SK-N-SH treated with all-trans-retinoic acid at 6 μM for 48 hours (cell line): ENCODE data around the gene GPC3.

ENCODE experiments used
- ATAC-seq: fragments of 200-7000 bp; cut with Tn5 transposase; 3 replicates; pipeline ENCODE4 v1.9.1; 2020; ENCODE audit warnings: mild to moderate bottlenecking, moderate library complexity
- ARNTL ChIP-seq: fragments of 450-650 bp; formaldehyde crosslinking; IDR thresholded peaks from 2 replicates; pipeline ENCODE4 v1.5.0; 2020; ENCODE audit warnings: low read depth, mild to moderate bottlenecking, moderate library complexity, borderline replicate concordance
- CSDC2 ChIP-seq: fragments of 250-450 bp; sonication (Bioruptor Pico); IDR thresholded peaks from 2 replicates; pipeline ENCODE4 v1.5.0; 2020; ENCODE audit warnings: mild to moderate bottlenecking, moderate library complexity
- ESRRG ChIP-seq: fragments of 250-450 bp; sonication (Bioruptor Pico); IDR thresholded peaks from 2 replicates; pipeline ENCODE4 v1.6.1; 2021; ENCODE audit warnings: mild to moderate bottlenecking
- GLIS3 ChIP-seq: fragments of 250-450 bp; sonication (Bioruptor Pico); IDR thresholded peaks from 2 replicates; pipeline ENCODE4 v1.5.0; 2020; ENCODE audit warnings: mild to moderate bottlenecking, moderate library complexity
- ISL1 ChIP-seq: fragments of 250-450 bp; sonication (Bioruptor Pico); IDR thresholded peaks from 2 replicates; pipeline ENCODE4 v2.1.2; 2022; ENCODE audit warnings: mild to moderate bottlenecking, moderate library complexity
- PPARA ChIP-seq: fragments of 250-450 bp; sonication (Bioruptor Pico); IDR thresholded peaks from 2 replicates; pipeline ENCODE4 v1.5.0; 2020; ENCODE audit warnings: mild to moderate bottlenecking, borderline replicate concordance
- RARB ChIP-seq: fragments of 250-450 bp; sonication (Bioruptor Pico); IDR thresholded peaks from 2 replicates; pipeline ENCODE4 v1.8.0; 2021; ENCODE audit warnings: mild to moderate bottlenecking, moderate library complexity
- SNAI2 ChIP-seq: fragments of 250-450 bp; sonication (Bioruptor Pico); IDR thresholded peaks from 2 replicates; pipeline ENCODE4 v1.5.0; 2020; ENCODE audit warnings: mild to moderate bottlenecking, moderate library complexity
- TCF4 ChIP-seq: fragments of 250-450 bp; sonication (Bioruptor Pico); IDR thresholded peaks from 2 replicates; pipeline ENCODE4 v1.8.0; 2021; ENCODE audit warnings: mild to moderate bottlenecking, moderate library complexity, borderline replicate concordance
- TOX ChIP-seq: fragments of 250-450 bp; sonication (Bioruptor Pico); IDR thresholded peaks from 2 replicates; pipeline ENCODE4 v1.8.0; 2021; ENCODE audit warnings: mild to moderate bottlenecking, moderate library complexity, borderline replicate concordance
- ZC3H10 ChIP-seq: fragments of 250-450 bp; sonication (Bioruptor Pico); IDR thresholded peaks from 2 replicates; pipeline ENCODE4 v1.5.1; 2021; ENCODE audit warnings: mild to moderate bottlenecking, moderate library complexity
- ZFP3 ChIP-seq: fragments of 250-450 bp; sonication (Bioruptor Pico); IDR thresholded peaks from 2 replicates; pipeline ENCODE4 v1.5.0; 2020; ENCODE audit warnings: mild to moderate bottlenecking, moderate library complexity
- ZFP30 ChIP-seq: fragments of 450-650 bp; formaldehyde crosslinking; IDR thresholded peaks from 2 replicates; pipeline ENCODE4 v1.5.0; 2022; ENCODE audit warnings: mild to moderate bottlenecking, moderate library complexity
- ZNF565 ChIP-seq: fragments of 450-650 bp; formaldehyde crosslinking; conservative IDR thresholded peaks from 2 replicates; pipeline ENCODE4 v1.5.0; 2020; ENCODE audit warnings: low read depth, mild to moderate bottlenecking, moderate library complexity
- ZNF70 ChIP-seq: fragments of 450-650 bp; formaldehyde crosslinking; IDR thresholded peaks from 2 replicates; pipeline ENCODE4 v1.5.0; 2020; ENCODE audit warnings: mild to moderate bottlenecking, moderate library complexity
- TF ChIP-seq, protein P1 (sequence below): fragments of 250-450 bp; sonication (Bioruptor Pico); IDR thresholded peaks from 2 replicates; pipeline ENCODE4 v1.8.0; 2021; ENCODE audit warnings: low read depth, mild to moderate bottlenecking, moderate library complexity, borderline replicate concordance
- TF ChIP-seq, protein P2 (sequence below): fragments of 250-450 bp; sonication (Bioruptor Pico); IDR thresholded peaks from 2 replicates; pipeline ENCODE4 v1.5.1; 2020; ENCODE audit warnings: low read depth, mild to moderate bottlenecking, moderate library complexity
- TF ChIP-seq, protein P3 (sequence below): fragments of 250-450 bp; sonication (Bioruptor Pico); IDR thresholded peaks from 2 replicates; pipeline ENCODE4 v1.5.1; 2021; ENCODE audit warnings: mild to moderate bottlenecking, moderate library complexity
- TF ChIP-seq, protein P4 (sequence below): fragments of 250-450 bp; sonication (Bioruptor Pico); IDR thresholded peaks from 2 replicates; pipeline ENCODE4 v1.5.0; 2020; ENCODE audit warnings: mild to moderate bottlenecking, moderate library complexity
- TF ChIP-seq, protein P5 (sequence below): fragments of 250-450 bp; sonication (Bioruptor Pico); IDR thresholded peaks from 2 replicates; pipeline ENCODE4 v1.8.0; 2020; ENCODE audit warnings: mild to moderate bottlenecking, moderate library complexity, borderline replicate concordance

Gene GPC3

DNA sequence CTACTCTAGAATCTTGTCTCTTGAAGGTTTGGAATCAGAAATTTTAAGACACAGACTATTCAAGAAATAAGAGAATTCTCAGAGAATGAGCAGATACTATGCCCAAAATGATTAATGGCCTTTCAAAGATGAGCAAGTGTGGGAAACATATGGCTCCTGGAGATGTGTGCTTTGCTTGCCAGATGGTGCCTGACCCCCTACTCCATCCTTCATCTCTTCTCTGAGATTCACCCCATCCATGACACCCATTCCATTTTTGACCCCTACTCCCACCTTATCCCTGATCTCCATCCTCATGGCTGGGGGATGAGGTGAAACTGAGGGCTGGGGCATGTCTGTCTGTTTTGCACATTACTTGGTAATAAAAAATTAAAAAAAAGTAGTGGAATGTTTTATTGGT, 75.5 kb downstream of the GPC3 start (continued):
- no peak for TF ChIP-seq ZFP30 (CRISPR knock-in tag)
- TF ChIP-seq, protein P1, sequence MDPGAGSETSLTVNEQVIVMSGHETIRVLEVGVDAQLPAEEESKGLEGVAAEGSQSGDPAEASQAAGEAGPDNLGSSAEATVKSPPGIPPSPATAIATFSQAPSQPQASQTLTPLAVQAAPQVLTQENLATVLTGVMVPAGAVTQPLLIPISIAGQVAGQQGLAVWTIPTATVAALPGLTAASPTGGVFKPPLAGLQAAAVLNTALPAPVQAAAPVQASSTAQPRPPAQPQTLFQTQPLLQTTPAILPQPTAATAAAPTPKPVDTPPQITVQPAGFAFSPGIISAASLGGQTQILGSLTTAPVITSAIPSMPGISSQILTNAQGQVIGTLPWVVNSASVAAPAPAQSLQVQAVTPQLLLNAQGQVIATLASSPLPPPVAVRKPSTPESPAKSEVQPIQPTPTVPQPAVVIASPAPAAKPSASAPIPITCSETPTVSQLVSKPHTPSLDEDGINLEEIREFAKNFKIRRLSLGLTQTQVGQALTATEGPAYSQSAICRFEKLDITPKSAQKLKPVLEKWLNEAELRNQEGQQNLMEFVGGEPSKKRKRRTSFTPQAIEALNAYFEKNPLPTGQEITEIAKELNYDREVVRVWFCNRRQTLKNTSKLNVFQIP, result no peak
- TF ChIP-seq PPARA (CRISPR knock-in tag), result no peak
- TF ChIP-seq ZNF70 (CRISPR knock-in tag), result no peak
- TF ChIP-seq, protein P2, sequence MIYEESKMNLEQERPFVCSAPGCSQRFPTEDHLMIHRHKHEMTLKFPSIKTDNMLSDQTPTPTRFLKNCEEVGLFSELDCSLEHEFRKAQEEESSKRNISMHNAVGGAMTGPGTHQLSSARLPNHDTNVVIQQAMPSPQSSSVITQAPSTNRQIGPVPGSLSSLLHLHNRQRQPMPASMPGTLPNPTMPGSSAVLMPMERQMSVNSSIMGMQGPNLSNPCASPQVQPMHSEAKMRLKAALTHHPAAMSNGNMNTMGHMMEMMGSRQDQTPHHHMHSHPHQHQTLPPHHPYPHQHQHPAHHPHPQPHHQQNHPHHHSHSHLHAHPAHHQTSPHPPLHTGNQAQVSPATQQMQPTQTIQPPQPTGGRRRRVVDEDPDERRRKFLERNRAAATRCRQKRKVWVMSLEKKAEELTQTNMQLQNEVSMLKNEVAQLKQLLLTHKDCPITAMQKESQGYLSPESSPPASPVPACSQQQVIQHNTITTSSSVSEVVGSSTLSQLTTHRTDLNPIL (CRISPR knock-in tag), result no peak
- no peak for TF ChIP-seq ZC3H10

DNA sequence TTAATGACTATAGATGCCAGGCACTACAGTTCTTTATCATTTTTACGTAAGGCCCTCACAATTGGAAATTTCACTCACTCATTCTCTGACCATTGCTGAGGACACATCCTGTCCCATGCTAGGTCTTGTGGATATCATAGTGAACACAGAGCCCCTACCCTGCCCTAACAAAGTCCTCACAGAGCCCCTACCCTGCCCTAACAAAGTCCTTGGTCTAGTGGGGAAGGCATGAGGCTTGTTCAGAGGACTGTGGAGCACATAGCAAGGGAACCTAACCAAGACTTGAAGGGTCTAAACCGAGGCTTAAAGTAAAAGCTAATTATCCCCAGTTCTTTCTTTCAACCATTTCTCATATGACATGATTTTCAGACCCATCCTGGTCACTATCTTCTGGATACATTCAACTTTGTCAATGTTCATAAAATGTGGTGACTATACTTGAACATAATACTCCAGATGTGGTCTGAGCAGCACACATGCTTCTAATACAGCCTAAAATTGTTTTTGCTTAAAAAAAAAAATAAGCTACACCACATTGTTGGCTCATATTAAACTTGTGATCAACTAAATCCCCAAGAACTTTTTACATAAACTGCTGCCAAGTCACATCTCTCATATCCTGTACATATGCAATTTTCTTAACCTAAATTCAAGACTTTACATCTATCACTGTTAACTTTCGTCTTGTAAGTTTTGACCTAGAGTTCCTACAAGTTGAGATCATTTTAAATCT, 77.0 kb downstream of the GPC3 start:
- TF ChIP-seq PPARA (CRISPR knock-in tag) (no peak), ZC3H10 (no peak)
- TF ChIP-seq, protein P3, sequence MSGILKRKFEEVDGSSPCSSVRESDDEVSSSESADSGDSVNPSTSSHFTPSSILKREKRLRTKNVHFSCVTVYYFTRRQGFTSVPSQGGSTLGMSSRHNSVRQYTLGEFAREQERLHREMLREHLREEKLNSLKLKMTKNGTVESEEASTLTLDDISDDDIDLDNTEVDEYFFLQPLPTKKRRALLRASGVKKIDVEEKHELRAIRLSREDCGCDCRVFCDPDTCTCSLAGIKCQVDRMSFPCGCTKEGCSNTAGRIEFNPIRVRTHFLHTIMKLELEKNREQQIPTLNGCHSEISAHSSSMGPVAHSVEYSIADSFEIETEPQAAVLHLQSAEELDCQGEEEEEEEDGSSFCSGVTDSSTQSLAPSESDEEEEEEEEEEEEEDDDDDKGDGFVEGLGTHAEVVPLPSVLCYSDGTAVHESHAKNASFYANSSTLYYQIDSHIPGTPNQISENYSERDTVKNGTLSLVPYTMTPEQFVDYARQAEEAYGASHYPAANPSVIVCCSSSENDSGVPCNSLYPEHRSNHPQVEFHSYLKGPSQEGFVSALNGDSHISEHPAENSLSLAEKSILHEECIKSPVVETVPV (CRISPR knock-in tag), result no peak
- TF ChIP-seq, all 23 proteins: peak for 0
- ATAC-seq, result no peak

DNA sequence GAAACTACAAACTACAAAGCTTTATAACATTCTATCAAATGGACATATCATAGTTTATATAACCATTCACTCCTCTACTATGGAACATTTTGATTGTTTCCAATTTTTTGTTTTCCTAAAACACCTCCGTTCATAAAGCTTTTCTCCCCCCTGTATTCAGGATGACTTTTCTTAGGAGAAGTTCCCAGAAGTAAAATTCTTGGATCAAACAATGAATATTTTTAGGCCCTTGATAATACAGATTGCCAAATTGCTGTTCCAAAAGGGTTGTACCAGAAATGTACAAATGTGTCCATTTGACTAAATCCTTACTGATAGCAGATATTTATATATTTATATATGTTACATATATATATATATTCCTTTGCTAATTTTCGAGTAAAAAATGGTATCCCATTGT, 77.8 kb downstream of the GPC3 start:
- ATAC-seq, result no peak
- TF ChIP-seq, protein P4, sequence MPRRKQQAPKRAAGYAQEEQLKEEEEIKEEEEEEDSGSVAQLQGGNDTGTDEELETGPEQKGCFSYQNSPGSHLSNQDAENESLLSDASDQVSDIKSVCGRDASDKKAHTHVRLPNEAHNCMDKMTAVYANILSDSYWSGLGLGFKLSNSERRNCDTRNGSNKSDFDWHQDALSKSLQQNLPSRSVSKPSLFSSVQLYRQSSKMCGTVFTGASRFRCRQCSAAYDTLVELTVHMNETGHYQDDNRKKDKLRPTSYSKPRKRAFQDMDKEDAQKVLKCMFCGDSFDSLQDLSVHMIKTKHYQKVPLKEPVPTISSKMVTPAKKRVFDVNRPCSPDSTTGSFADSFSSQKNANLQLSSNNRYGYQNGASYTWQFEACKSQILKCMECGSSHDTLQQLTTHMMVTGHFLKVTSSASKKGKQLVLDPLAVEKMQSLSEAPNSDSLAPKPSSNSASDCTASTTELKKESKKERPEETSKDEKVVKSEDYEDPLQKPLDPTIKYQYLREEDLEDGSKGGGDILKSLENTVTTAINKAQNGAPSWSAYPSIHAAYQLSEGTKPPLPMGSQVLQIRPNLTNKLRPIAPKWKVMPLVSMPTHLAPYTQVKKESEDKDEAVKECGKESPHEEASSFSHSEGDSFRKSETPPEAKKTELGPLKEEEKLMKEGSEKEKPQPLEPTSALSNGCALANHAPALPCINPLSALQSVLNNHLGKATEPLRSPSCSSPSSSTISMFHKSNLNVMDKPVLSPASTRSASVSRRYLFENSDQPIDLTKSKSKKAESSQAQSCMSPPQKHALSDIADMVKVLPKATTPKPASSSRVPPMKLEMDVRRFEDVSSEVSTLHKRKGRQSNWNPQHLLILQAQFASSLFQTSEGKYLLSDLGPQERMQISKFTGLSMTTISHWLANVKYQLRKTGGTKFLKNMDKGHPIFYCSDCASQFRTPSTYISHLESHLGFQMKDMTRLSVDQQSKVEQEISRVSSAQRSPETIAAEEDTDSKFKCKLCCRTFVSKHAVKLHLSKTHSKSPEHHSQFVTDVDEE (CRISPR knock-in tag), result no peak
- TF ChIP-seq ZFP3 (CRISPR knock-in tag) (no peak), ISL1 (CRISPR knock-in tag) (no peak), ZNF70 (CRISPR knock-in tag) (no peak), ARNTL (CRISPR knock-in tag) (no peak), RARB (CRISPR knock-in tag) (no peak), ZNF565 (no peak), ZFP30 (CRISPR knock-in tag) (no peak), CSDC2 (no peak), ESRRG (CRISPR knock-in tag) (no peak), PPARA (CRISPR knock-in tag) (no peak), GLIS3 (CRISPR knock-in tag) (no peak), SNAI2 (CRISPR knock-in tag) (no peak), TCF4 (CRISPR knock-in tag) (no peak), TOX (CRISPR knock-in tag) (no peak)
- TF ChIP-seq, protein P2 (CRISPR knock-in tag), result no peak
- TF ChIP-seq, protein P1, result no peak
- TF ChIP-seq, protein P5, sequence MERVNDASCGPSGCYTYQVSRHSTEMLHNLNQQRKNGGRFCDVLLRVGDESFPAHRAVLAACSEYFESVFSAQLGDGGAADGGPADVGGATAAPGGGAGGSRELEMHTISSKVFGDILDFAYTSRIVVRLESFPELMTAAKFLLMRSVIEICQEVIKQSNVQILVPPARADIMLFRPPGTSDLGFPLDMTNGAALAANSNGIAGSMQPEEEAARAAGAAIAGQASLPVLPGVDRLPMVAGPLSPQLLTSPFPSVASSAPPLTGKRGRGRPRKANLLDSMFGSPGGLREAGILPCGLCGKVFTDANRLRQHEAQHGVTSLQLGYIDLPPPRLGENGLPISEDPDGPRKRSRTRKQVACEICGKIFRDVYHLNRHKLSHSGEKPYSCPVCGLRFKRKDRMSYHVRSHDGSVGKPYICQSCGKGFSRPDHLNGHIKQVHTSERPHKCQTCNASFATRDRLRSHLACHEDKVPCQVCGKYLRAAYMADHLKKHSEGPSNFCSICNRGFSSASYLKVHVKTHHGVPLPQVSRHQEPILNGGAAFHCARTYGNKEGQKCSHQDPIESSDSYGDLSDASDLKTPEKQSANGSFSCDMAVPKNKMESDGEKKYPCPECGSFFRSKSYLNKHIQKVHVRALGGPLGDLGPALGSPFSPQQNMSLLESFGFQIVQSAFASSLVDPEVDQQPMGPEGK (CRISPR knock-in tag), result no peak
- TF ChIP-seq, protein P3 (CRISPR knock-in tag), result no peak
